ENCODE measurements around the gene RPL36. TPM values are rescaled to one million over a fixed set of nuclear protein-coding genes. Genes with fewer than 3 reads are reported as not detected.

The RPL36 gene
- total RNA-seq, 2 donors from 2014 or later: 280 to 342 TPM

- H3K4me3 ChIP-seq: no peak overlapping the region
- 49 to 65% methylated on average over 15 to 16 of the region's 17 CpGs for WGBS, 2 donors
- H3K27ac ChIP-seq: no peak overlapping the region
- no peaks in the 10 kb centered on the region for H3K9me3 ChIP-seq
- peaks cover 15% of the 10 kb centered on the region for H3K4me1 ChIP-seq
- TF ChIP-seq POLR2A (IDR thresholded peaks at IDR 0.05): no peak
- TF ChIP-seq CTCF (IDR thresholded peaks at IDR 0.05): no peak
- no peak for ATAC-seq
- no peak for DNase-seq
- no peaks in the 10 kb centered on the region for H3K27me3 ChIP-seq
- intact Hi-C loops (cut with DNase I): no loop called here
- H3K36me3 ChIP-seq (replicated peaks in 1 of 2; ENCODE audit: insufficient read depth in 1 of 2, low read depth in 2 of 2): no peaks in the 10 kb centered on the region
Observed at GRCh38 chr19:5676105-5676771, 13.9 kb upstream of the RPL36 start.

DNA sequence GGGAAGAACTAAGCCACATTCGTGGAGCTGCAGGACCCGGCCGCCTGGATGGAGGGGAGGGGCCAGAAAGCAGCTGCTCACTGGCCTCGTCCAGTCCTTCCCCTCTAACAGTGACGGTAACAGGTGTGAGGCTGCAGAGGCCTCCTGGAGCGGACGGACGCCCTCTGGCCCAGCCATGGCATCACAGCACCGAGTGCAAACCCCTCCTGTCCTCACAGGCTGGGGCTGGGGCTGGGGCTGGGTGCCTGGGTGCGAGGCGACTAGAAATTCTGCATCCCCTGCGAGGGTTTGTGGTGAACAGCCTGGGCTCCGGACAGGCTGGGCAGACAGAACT is 13.4 kb upstream of the RPL36 start:
- Histone ChIP-seq H3K9me3 (no peaks in the 10 kb centered on the region), H3K4me3 (no peak overlapping the region), H3K27ac (no peak overlapping the region), H3K36me3 (replicated peaks in 1 of 2; ENCODE audit: insufficient read depth in 1 of 2, low read depth in 2 of 2) (no peaks in the 10 kb centered on the region), H3K4me1 (peaks cover 20% of the 10 kb centered on the region), H3K27me3 (no peaks in the 10 kb centered on the region)
- WGBS, 2 donors: 48 to 74% methylated on average over 5 to 13 of the region's 13 CpGs
- TF ChIP-seq CTCF (IDR thresholded peaks at IDR 0.05): no peak
- TF ChIP-seq POLR2A (IDR thresholded peaks at IDR 0.05): no peak
- intact Hi-C loops (cut with DNase I): no loop called here
- DNase-seq (no peak), ATAC-seq (no peak)

GRCh38 chr19:5677136-5677535 is 13.0 kb upstream of the RPL36 start:
- WGBS, 2 donors: 94 to 95% methylated on average over 7 to 10 of the region's 10 CpGs
- no peak for DNase-seq

GRCh38 chr19:5677580-5677979 is 12.5 kb upstream of the RPL36 start:
- H3K9me3 ChIP-seq: no peaks in the 10 kb centered on the region
- H3K27me3 ChIP-seq: no peaks in the 10 kb centered on the region
- intact Hi-C loops (cut with DNase I): no loop called here
- peaks cover 22% of the 10 kb centered on the region for H3K4me1 ChIP-seq
- WGBS, 2 donors: 79 to 80% methylated on average over 5 to 9 of the region's 9 CpGs
- TF ChIP-seq POLR2A (IDR thresholded peaks at IDR 0.05): no peak
- no peak for TF ChIP-seq CTCF (IDR thresholded peaks at IDR 0.05)
- DNase-seq: no peak
- no peak overlapping the region for H3K4me3 ChIP-seq
- no peak overlapping the region for H3K27ac ChIP-seq
- ATAC-seq: no peak
- no peaks in the 10 kb centered on the region for H3K36me3 ChIP-seq (replicated peaks in 1 of 2; ENCODE audit: insufficient read depth in 1 of 2, low read depth in 2 of 2)

More at GRCh38 chr19:5677136-5677535, 13.0 kb upstream of the RPL36 start:
- no peak for ATAC-seq
- Histone ChIP-seq H3K4me1 (peaks cover 22% of the 10 kb centered on the region), H3K9me3 (no peaks in the 10 kb centered on the region), H3K27me3 (no peaks in the 10 kb centered on the region), H3K36me3 (replicated peaks in 1 of 2; ENCODE audit: insufficient read depth in 1 of 2, low read depth in 2 of 2) (no peaks in the 10 kb centered on the region), H3K4me3 (no peak overlapping the region), H3K27ac (no peak overlapping the region)
- TF ChIP-seq CTCF (IDR thresholded peaks at IDR 0.05): no peak
- no peak for TF ChIP-seq POLR2A (IDR thresholded peaks at IDR 0.05)
- intact Hi-C loops (cut with DNase I): no loop called here

DNA sequence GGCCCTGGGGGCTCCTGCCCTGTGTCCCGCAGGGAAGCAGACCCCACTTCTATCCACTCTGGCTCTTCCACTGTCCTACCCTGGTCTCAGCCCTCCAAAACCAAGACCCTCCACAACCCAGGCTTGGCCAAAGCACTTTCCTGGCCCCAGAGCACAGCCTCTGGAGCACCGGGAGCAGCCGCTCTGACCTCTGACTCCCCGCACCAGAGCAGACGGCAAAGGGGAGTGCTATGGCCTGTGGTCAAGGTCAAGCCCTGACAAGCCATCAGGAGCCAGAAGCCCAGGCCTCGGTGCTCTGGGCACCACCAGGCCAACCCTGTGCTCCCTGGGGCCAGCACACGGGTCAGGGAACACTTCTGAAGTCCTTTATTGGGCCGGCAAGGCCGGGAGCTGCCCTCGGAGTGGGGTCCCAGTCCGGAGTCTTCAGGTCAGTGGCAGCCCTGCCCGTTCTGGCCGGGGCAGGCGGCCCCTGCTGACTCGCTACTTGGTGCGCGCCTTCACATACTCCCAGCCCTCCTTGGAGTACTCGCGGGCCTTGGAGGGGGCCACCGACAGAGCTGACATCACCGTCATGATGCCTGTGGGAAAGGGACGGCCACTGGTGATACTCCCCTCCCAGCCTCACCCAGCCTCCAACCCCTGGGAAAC is 11.9 kb upstream of the RPL36 start:
- H3K27me3 ChIP-seq: no peaks in the 10 kb centered on the region
- H3K36me3 ChIP-seq (replicated peaks in 1 of 2; ENCODE audit: insufficient read depth in 1 of 2, low read depth in 2 of 2): no peaks in the 10 kb centered on the region
- DNase-seq (no peak), ATAC-seq (no peak)
- H3K9me3 ChIP-seq: no peaks in the 10 kb centered on the region
- H3K4me3 ChIP-seq: no peak overlapping the region
- WGBS, 2 donors: 82 to 100% methylated on average over 2 to 19 of the region's 22 CpGs
- intact Hi-C loops (cut with DNase I): no loop called here
- no peak overlapping the region for H3K27ac ChIP-seq
- H3K4me1 ChIP-seq: peaks cover 22% of the 10 kb centered on the region
- TF ChIP-seq CTCF (IDR thresholded peaks at IDR 0.05): no peak
- no peak for TF ChIP-seq POLR2A (IDR thresholded peaks at IDR 0.05)

Measured in body of pancreas (tissue), 4 donors.